Upper lobe of left lung (tissue), 4 donors: ENCODE data around the gene S100A10.
A peak's percentile ranks its signal among the peaks of the same experiment; 100 is the strongest.

Source experiments
- EP300 ChIP-seq, 4 donors: sonication (generic); formaldehyde crosslinking; IDR thresholded peaks; one replicate each; pipeline ENCODE4 v1.5.1; 2017; ENCODE audit warnings: antibody characterized with exemption in 4 of 4, control low read depth in 2 of 4
- POLR2AphosphoS5 ChIP-seq, 2 donors: sonication (generic); formaldehyde crosslinking; IDR thresholded peaks; one replicate each; pipeline ENCODE4 v1.5.1; 2017; ENCODE audit warnings: antibody characterized with exemption in 2 of 2

- TF ChIP-seq EP300 (IDR thresholded peaks at IDR 0.05) (peak in 1 of 4 donors; percentile 31), POLR2AphosphoS5 (IDR thresholded peaks at IDR 0.05) (peak; percentile 90 to 97)
Measured at GRCh38 chr1:152036267-152037216, 42.9 kb upstream of the S100A10 start, which contains the start of gene S100A11.
